Measurements from ENCODE around the gene TTC5. TPM values are rescaled to one million over a fixed set of nuclear protein-coding genes. Genes with fewer than 3 reads are reported as not detected.
"Not testable (repeated sequence)": the region's sequence is repeated elsewhere in the genome, so short reads cannot be mapped to it uniquely, and the experiment has no call there.

Gene TTC5
- total RNA-seq, 1 experiment from 2014 or later: 20.6 TPM

GRCh38 chr14:20343092-20343861 is 37.5 kb upstream of the TTC5 start, which contains the start of gene PARP2:
Gene PARP2, plus strand, starts transcription at chr14:20343635. Its CDS starts 7 bp downstream, at chr14:20343642.
- TF ChIP-seq CTCF (IDR thresholded peaks at IDR 0.05; ENCODE audit: unreplicated experiment): no peak
- H3K9me3 Mint-ChIP-seq (ENCODE audit: low read depth, unreplicated experiment): no peaks in the 10 kb centered on the region

GRCh38 chr14:20341646-20342045 is 35.9 kb upstream of the TTC5 start:
- no peaks in the 10 kb centered on the region for H3K9me3 Mint-ChIP-seq (ENCODE audit: low read depth, unreplicated experiment)
- no peak for DNase-seq
- H3K4me3 Mint-ChIP-seq (ENCODE audit: low read depth, unreplicated experiment): no peak overlapping the region
- peaks cover 35% of the 10 kb centered on the region for H3K36me3 Mint-ChIP-seq (ENCODE audit: insufficient read depth, unreplicated experiment)
- no TSS peak for BruUV-seq (replicated peaks)
- H3K27me3 Mint-ChIP-seq (ENCODE audit: unreplicated experiment): no peaks in the 10 kb centered on the region
- H3K4me1 Mint-ChIP-seq (ENCODE audit: low read depth, unreplicated experiment): peaks cover 7% of the 10 kb centered on the region
- no peak for TF ChIP-seq CTCF (IDR thresholded peaks at IDR 0.05; ENCODE audit: unreplicated experiment)
- CTCF ChIA-PET: interaction anchor here (0.6 to 2.4 kb wide), 5 partner anchors 9 to 312 kb away, joined by 3 to 12 read pairs (median 4); partner anchors contain the start of gene CCNB1IP1
- peak overlapping the region; percentile 98 for H3K27ac Mint-ChIP-seq (ENCODE audit: unreplicated experiment)
- intact Hi-C loops (cut with micrococcal nuclease; ENCODE audit: unreplicated experiment): loop anchor here (5.0 kb wide), 2 partner anchors 76 to 116 kb away; partner anchors contain the start of gene APEX1

More at GRCh38 chr14:20343092-20343861, 37.5 kb upstream of the TTC5 start, which contains the start of gene PARP2:
- DNase-seq: peak; percentile 98
- H3K36me3 Mint-ChIP-seq (ENCODE audit: insufficient read depth, unreplicated experiment): peaks cover 41% of the 10 kb centered on the region
- H3K4me3 Mint-ChIP-seq (ENCODE audit: low read depth, unreplicated experiment): peak within 1 kb of the TSS; percentile 93
- intact Hi-C loops (cut with micrococcal nuclease; ENCODE audit: unreplicated experiment): loop anchor here (5.0 kb wide), 2 partner anchors 74 to 114 kb away; partner anchors contain the start of gene APEX1
- BruUV-seq (replicated peaks): no TSS peak
- H3K27ac Mint-ChIP-seq (ENCODE audit: unreplicated experiment): peak within 1 kb of the TSS; percentile 98
- H3K4me1 Mint-ChIP-seq (ENCODE audit: low read depth, unreplicated experiment): peaks cover 7% of the 10 kb centered on the region
- no peaks in the 10 kb centered on the region for H3K27me3 Mint-ChIP-seq (ENCODE audit: unreplicated experiment)
- CTCF ChIA-PET: interaction anchor here (0.6 to 2.4 kb wide), 15 partner anchors 10 to 780 kb away, joined by 3 to 12 read pairs (median 4); partner anchors contain the start of genes APEX1, CCNB1IP1 and PIP4P1

GRCh38 chr14:20341032-20341431 is 35.3 kb upstream of the TTC5 start:
- not testable (repeated sequence) for BruUV-seq (replicated peaks); H3K9me3 Mint-ChIP-seq (ENCODE audit: low read depth, unreplicated experiment); H3K4me3 Mint-ChIP-seq (ENCODE audit: low read depth, unreplicated experiment); H3K4me1 Mint-ChIP-seq (ENCODE audit: low read depth, unreplicated experiment); DNase-seq; H3K27me3 Mint-ChIP-seq (ENCODE audit: unreplicated experiment); H3K27ac Mint-ChIP-seq (ENCODE audit: unreplicated experiment)
- H3K36me3 Mint-ChIP-seq (ENCODE audit: insufficient read depth, unreplicated experiment): peaks cover 35% of the 10 kb centered on the region
- intact Hi-C loops (cut with micrococcal nuclease; ENCODE audit: unreplicated experiment): loop anchor here (5.0 kb wide), 2 partner anchors 76 to 116 kb away; partner anchors contain the start of gene APEX1
- CTCF ChIA-PET: interaction anchor here (0.6 to 1.5 kb wide), 3 partner anchors 8 to 313 kb away, joined by 3 to 5 read pairs (median 4); partner anchors contain the start of gene CCNB1IP1

GRCh38 chr14:20334017-20334416 is 28.3 kb upstream of the TTC5 start:
- Mint-ChIP-seq H3K4me1 (ENCODE audit: low read depth, unreplicated experiment) (peaks cover 13% of the 10 kb centered on the region), H3K27ac (ENCODE audit: unreplicated experiment) (no peak overlapping the region), H3K4me3 (ENCODE audit: low read depth, unreplicated experiment) (no peak overlapping the region), H3K36me3 (ENCODE audit: insufficient read depth, unreplicated experiment) (peaks cover 37% of the 10 kb centered on the region), H3K9me3 (ENCODE audit: low read depth, unreplicated experiment) (no peaks in the 10 kb centered on the region), H3K27me3 (ENCODE audit: unreplicated experiment) (no peaks in the 10 kb centered on the region)
- CTCF ChIA-PET: interaction anchor here (1.1 to 2.3 kb wide), 2 partner anchors 10 to 21 kb away, joined by 3 to 12 read pairs; partner anchors contain the start of gene PARP2
- intact Hi-C loops (cut with micrococcal nuclease; ENCODE audit: unreplicated experiment): loop anchor here (5.0 kb wide), 1 partner anchor 348 kb away; the partner anchor contains the start of gene RNASE4
- no TSS peak for BruUV-seq (replicated peaks)
- DNase-seq: no peak
- TF ChIP-seq CTCF (IDR thresholded peaks at IDR 0.05; ENCODE audit: unreplicated experiment): no peak
